ENCODE results near the gene RIN3.

DNA sequence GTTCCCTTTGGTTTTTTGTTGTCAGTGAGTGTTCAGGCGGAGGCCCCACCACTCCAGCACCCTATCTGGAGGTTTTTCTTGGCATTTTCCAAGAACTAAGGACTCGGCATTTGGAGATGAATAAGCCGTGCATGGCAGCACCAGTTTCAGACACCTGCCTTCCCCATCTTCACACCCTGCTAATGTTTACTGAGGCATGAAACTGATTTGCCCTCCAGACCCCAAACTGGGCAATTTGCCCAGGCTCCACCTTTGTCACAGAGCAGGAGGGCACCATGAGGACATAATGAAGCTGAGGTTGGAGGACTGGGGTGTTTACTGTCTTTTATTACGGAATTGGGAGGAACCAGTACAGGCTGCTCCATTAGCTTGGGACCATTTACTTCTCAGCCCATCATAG, 121.5 kb downstream of the RIN3 start:
- TF ChIP-seq CTCF (IDR thresholded peaks at IDR 0.05) = no peak
- TF ChIP-seq POLR2A (IDR thresholded peaks at IDR 0.05) = no peak
